ENCODE measurements around the gene IL1RAPL2. TPM values are rescaled to one million over a fixed set of nuclear protein-coding genes. Genes with fewer than 3 reads are reported as not detected.
"Not testable (repeated sequence)": the region's sequence is repeated elsewhere in the genome, so short reads cannot be mapped to it uniquely, and the experiment has no call there.

The IL1RAPL2 gene
- total RNA-seq, 1 donor = not detected

- Histone ChIP-seq H3K4me1 (ENCODE audit: insufficient read depth, low read length) (no peaks in the 10 kb centered on the region), H3K27ac (ENCODE audit: low read depth, low read length) (no peak overlapping the region), H3K79me2 (ENCODE audit: insufficient read depth, low read length) (no peaks in the 10 kb centered on the region), H3K36me3 (ENCODE audit: insufficient read depth, low read length) (no peaks in the 10 kb centered on the region), H4K20me1 (ENCODE audit: insufficient read depth, low read length) (no peaks in the 10 kb centered on the region), H3K4me2 (ENCODE audit: insufficient read depth, low read length) (no peak overlapping the region), H3K4me3 (ENCODE audit: insufficient read depth, low read length) (no peak overlapping the region), H3K9me3 (ENCODE audit: low read depth, low read length) (no peaks in the 10 kb centered on the region), H3K27me3 (ENCODE audit: insufficient read depth, low read length) (no peaks in the 10 kb centered on the region), H2AFZ (ENCODE audit: low read length) (no peak overlapping the region)
- no peak for DNase-seq (ENCODE audit: insufficient read length, low spot score, missing footprints)
- TF ChIP-seq CTCF (IDR thresholded peaks at IDR 0.05; ENCODE audit: extremely low read depth, low read depth, low read length) = no peak
These were observed 447.7 kb downstream of the IL1RAPL2 start for GRCh38 chrX:105013719-105014118.

- no peak for TF ChIP-seq CTCF (IDR thresholded peaks at IDR 0.05; ENCODE audit: extremely low read depth, low read depth, low read length)
- DNase-seq (ENCODE audit: insufficient read length, low spot score, missing footprints) = no peak
- Histone ChIP-seq H2AFZ (ENCODE audit: low read length) (no peak overlapping the region), H3K36me3 (ENCODE audit: insufficient read depth, low read length) (no peaks in the 10 kb centered on the region), H3K79me2 (ENCODE audit: insufficient read depth, low read length) (no peaks in the 10 kb centered on the region), H3K4me2 (ENCODE audit: insufficient read depth, low read length) (no peak overlapping the region), H3K27ac (ENCODE audit: low read depth, low read length) (no peak overlapping the region), H3K4me1 (ENCODE audit: insufficient read depth, low read length) (no peaks in the 10 kb centered on the region), H3K9me3 (ENCODE audit: low read depth, low read length) (no peaks in the 10 kb centered on the region), H3K4me3 (ENCODE audit: insufficient read depth, low read length) (no peak overlapping the region), H4K20me1 (ENCODE audit: insufficient read depth, low read length) (no peaks in the 10 kb centered on the region), H3K27me3 (ENCODE audit: insufficient read depth, low read length) (no peaks in the 10 kb centered on the region)
These were observed 451.6 kb downstream of the IL1RAPL2 start for GRCh38 chrX:105017641-105018040.

- TF ChIP-seq CTCF (IDR thresholded peaks at IDR 0.05; ENCODE audit: extremely low read depth, low read depth, low read length) = no peak
- no peaks in the 10 kb centered on the region for H3K4me1 ChIP-seq (ENCODE audit: insufficient read depth, low read length)
These were observed 452.9 kb downstream of the IL1RAPL2 start for GRCh38 chrX:105018865-105019264.

GRCh38 chrX:105028962-105029361, 463.0 kb downstream of the IL1RAPL2 start:
- not testable (repeated sequence) for H4K20me1 ChIP-seq (ENCODE audit: insufficient read depth, low read length); H3K79me2 ChIP-seq (ENCODE audit: insufficient read depth, low read length); H3K9me3 ChIP-seq (ENCODE audit: low read depth, low read length); H3K4me1 ChIP-seq (ENCODE audit: insufficient read depth, low read length); H2AFZ ChIP-seq (ENCODE audit: low read length); H3K27ac ChIP-seq (ENCODE audit: low read depth, low read length); H3K36me3 ChIP-seq (ENCODE audit: insufficient read depth, low read length); H3K4me3 ChIP-seq (ENCODE audit: insufficient read depth, low read length); H3K27me3 ChIP-seq (ENCODE audit: insufficient read depth, low read length); DNase-seq (ENCODE audit: insufficient read length, low spot score, missing footprints); H3K4me2 ChIP-seq (ENCODE audit: insufficient read depth, low read length)

More at GRCh38 chrX:105018865-105019264, 452.9 kb downstream of the IL1RAPL2 start:
- H3K27ac ChIP-seq (ENCODE audit: low read depth, low read length) = no peak overlapping the region
- DNase-seq (ENCODE audit: insufficient read length, low spot score, missing footprints) = no peak
- no peaks in the 10 kb centered on the region for H3K27me3 ChIP-seq (ENCODE audit: insufficient read depth, low read length)
- H3K79me2 ChIP-seq (ENCODE audit: insufficient read depth, low read length) = no peaks in the 10 kb centered on the region
- H3K9me3 ChIP-seq (ENCODE audit: low read depth, low read length) = no peaks in the 10 kb centered on the region
- no peak overlapping the region for H2AFZ ChIP-seq (ENCODE audit: low read length)
- no peaks in the 10 kb centered on the region for H3K36me3 ChIP-seq (ENCODE audit: insufficient read depth, low read length)
- no peaks in the 10 kb centered on the region for H4K20me1 ChIP-seq (ENCODE audit: insufficient read depth, low read length)
- H3K4me2 ChIP-seq (ENCODE audit: insufficient read depth, low read length) = no peak overlapping the region
- no peak overlapping the region for H3K4me3 ChIP-seq (ENCODE audit: insufficient read depth, low read length)
